Peyer's patch (tissue), 4 donors: ENCODE measurements around the gene ADAMTS2.

Experiments
- POLR2A ChIP-seq, 2 donors: fragments of 450-650 bp; IDR thresholded peaks; one replicate each; pipeline ENCODE4 v1.5.1; 2017; ENCODE audit warnings: antibody characterized with exemption in 2 of 2, mild to moderate bottlenecking in 2 of 2, moderate library complexity in 2 of 2
- TF ChIP-seq, protein P1 (sequence below), 6 experiments: fragments of 450-650 bp in 4 of 6; fragments of 200-600 bp in 2 of 6; sonication (generic) in 1 of 6; IDR thresholded peaks; one replicate each; pipeline ENCODE4 v1.5.1; 2017 to 2019; ENCODE audit warnings: antibody characterized with exemption in 6 of 6, mild to moderate bottlenecking in 3 of 6, moderate library complexity in 1 of 6

DNA sequence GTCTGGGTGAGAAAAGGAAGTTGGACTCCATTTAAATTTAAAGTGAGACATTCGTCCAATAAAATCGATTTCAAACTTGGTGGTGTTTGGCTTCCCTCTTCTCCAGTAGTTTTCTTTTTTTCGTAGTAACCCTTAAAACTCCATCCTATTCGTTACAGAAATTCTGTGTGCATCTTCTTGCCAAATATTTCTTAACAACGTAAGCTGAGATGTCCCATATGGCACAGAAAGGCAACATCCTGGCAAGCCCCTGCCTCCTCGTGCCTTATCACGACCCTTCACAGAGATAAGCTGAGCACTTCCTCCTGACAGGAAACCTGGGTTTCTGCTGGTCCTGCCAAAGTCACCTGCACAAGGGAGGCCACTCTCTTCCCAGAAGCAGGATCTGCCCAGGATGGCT is 11.8 kb upstream of the ADAMTS2 start:
- TF ChIP-seq, protein P1, sequence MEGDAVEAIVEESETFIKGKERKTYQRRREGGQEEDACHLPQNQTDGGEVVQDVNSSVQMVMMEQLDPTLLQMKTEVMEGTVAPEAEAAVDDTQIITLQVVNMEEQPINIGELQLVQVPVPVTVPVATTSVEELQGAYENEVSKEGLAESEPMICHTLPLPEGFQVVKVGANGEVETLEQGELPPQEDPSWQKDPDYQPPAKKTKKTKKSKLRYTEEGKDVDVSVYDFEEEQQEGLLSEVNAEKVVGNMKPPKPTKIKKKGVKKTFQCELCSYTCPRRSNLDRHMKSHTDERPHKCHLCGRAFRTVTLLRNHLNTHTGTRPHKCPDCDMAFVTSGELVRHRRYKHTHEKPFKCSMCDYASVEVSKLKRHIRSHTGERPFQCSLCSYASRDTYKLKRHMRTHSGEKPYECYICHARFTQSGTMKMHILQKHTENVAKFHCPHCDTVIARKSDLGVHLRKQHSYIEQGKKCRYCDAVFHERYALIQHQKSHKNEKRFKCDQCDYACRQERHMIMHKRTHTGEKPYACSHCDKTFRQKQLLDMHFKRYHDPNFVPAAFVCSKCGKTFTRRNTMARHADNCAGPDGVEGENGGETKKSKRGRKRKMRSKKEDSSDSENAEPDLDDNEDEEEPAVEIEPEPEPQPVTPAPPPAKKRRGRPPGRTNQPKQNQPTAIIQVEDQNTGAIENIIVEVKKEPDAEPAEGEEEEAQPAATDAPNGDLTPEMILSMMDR (IDR thresholded peaks at IDR 0.05) = no peak
- no peak for TF ChIP-seq POLR2A (IDR thresholded peaks at IDR 0.05)
